ENCODE measurements around the gene WDR55. TPM values are rescaled to one million over a fixed set of nuclear protein-coding genes. Genes with fewer than 3 reads are reported as not detected.
A peak's percentile ranks its signal among the peaks of the same experiment; 100 is the strongest.
"Not testable (repeated sequence)": the region's sequence is repeated elsewhere in the genome, so short reads cannot be mapped to it uniquely, and the experiment has no call there.

WDR55 gene
- total and polyA plus RNA-seq, 7 donors = 13.2 to 35.0 (median 18.0) TPM

GRCh38 chr5:140633501-140633900 is 31.2 kb upstream of the WDR55 start:
- intact Hi-C loops (cut with DNase I) = no loop called here
- 87 to 96% methylated on average over 2 of the region's 2 CpGs for WGBS, 2 donors
- H3K27me3 ChIP-seq = no peaks in the 10 kb centered on the region
- DNase-seq = no peak
- H3K4me1 ChIP-seq = peaks cover 0 to 23% (median 15%) of the 10 kb centered on the region in 4 donors
- TF ChIP-seq POLR2A (IDR thresholded peaks at IDR 0.05) (no peak), EP300 (IDR thresholded peaks at IDR 0.05) (no peak), POLR2AphosphoS5 (IDR thresholded peaks at IDR 0.05) (no peak), CTCF (IDR thresholded peaks at IDR 0.05) (no peak)
- H3K36me3 ChIP-seq = no peaks in the 10 kb centered on the region
- no peaks in the 10 kb centered on the region for H3K9me3 ChIP-seq
- H3K27ac ChIP-seq = peak overlapping the region; percentile 66 to 79 (median 78)
- peak overlapping the region in 3 of 4 donors; percentile 45 to 60 (median 57) for H3K4me3 ChIP-seq

- intact Hi-C loops (cut with DNase I) = no loop called here
- WGBS, 2 donors = 49 to 69% methylated on average over 3 of the region's 3 CpGs
Observed at GRCh38 chr5:140634103-140634502, 30.6 kb upstream of the WDR55 start.

GRCh38 chr5:140635291-140636257 is 29.1 kb upstream of the WDR55 start:
- no peak for TF ChIP-seq CTCF (IDR thresholded peaks at IDR 0.05)
- TF ChIP-seq EP300 (IDR thresholded peaks at IDR 0.05) = no peak
- no peak for TF ChIP-seq POLR2A (IDR thresholded peaks at IDR 0.05)
- no peak for TF ChIP-seq POLR2AphosphoS5 (IDR thresholded peaks at IDR 0.05)
- Histone ChIP-seq H3K36me3 (no peaks in the 10 kb centered on the region), H3K27me3 (no peaks in the 10 kb centered on the region), H3K4me1 (peaks cover 0 to 36% (median 26%) of the 10 kb centered on the region in 4 donors), H3K9me3 (no peaks in the 10 kb centered on the region), H3K27ac (no peak overlapping the region), H3K4me3 (no peak overlapping the region)
- intact Hi-C loops (cut with DNase I) = no loop called here
- 88 to 92% methylated on average over 8 of the region's 8 CpGs for WGBS, 2 donors
- DNase-seq = no peak

More at GRCh38 chr5:140634103-140634502, 30.6 kb upstream of the WDR55 start:
- H3K4me1 ChIP-seq = peaks cover 0 to 27% (median 18%) of the 10 kb centered on the region in 4 donors
- no peak overlapping the region for H3K4me3 ChIP-seq
- H3K27me3 ChIP-seq = no peaks in the 10 kb centered on the region
- peak overlapping the region in 1 of 4 donors; percentile 79 for H3K27ac ChIP-seq
- no peaks in the 10 kb centered on the region for H3K36me3 ChIP-seq
- DNase-seq = no peak
- no peaks in the 10 kb centered on the region for H3K9me3 ChIP-seq
- TF ChIP-seq EP300 (IDR thresholded peaks at IDR 0.05) = no peak
- TF ChIP-seq POLR2A (IDR thresholded peaks at IDR 0.05) = no peak
- no peak for TF ChIP-seq CTCF (IDR thresholded peaks at IDR 0.05)
- TF ChIP-seq POLR2AphosphoS5 (IDR thresholded peaks at IDR 0.05) = no peak

DNA sequence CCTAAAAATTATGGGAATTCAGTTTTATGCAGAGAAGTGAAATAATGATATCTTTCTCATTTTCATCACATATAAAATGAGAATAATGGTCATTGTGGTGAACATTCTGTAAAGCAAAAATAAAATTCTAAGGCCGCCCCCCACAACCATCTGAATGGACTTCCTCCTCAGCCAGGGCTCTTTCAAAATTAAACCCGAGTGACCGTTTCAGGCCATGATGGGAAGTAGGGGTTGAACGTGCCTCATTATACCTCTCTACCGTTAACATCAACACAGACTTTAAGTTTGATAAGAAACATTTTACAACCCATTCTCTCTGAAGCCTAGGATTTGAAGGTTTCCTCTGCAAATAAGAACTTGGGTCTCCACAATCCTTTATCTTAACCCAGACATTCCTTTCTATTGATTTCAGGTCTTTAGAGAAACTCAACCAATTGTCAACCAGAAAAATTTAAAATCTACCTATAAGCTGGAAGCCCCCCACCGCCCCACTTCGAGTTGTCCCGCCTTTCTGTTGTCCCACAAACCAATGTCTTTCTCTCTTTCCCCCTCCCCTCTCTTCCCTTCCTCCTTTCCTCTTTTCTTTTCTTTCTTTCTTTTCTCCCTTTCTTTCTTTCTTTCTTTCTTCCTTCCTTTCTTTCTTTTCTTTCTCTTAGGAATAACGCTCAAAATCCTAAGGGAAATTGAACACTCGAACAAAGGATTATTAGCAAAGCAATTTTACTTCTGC is 27.2 kb upstream of the WDR55 start:
- intact Hi-C loops (cut with DNase I) = loop anchor here (2.0 kb wide), 2 partner anchors 73 to 91 kb away; partner anchors contain the start of genes APBB3, EIF4EBP3 and SLC35A4
- 80 to 89% methylated on average over 10 of the region's 10 CpGs for WGBS, 2 donors
- peaks cover 0 to 26% (median 21%) of the 10 kb centered on the region in 4 donors for H3K4me1 ChIP-seq

DNA sequence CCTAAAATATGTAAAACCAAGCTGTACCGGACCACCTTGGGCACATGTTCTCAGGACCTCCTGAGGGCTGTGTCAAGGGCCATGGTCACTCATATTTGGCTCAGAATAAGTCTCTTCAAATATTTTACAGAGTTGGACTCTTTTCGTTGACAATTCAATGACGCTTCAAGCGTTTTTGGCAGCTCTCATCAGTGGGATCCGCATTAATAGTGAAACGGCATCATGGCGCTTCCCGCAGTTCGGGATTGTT is 25.9 kb upstream of the WDR55 start:
- H3K9me3 ChIP-seq, H3K27me3 ChIP-seq, DNase-seq: not testable (repeated sequence)
- intact Hi-C loops (cut with DNase I) = loop anchor here (2.0 kb wide), 2 partner anchors 74 to 92 kb away; partner anchors contain the start of genes APBB3, EIF4EBP3 and SLC35A4
- H3K4me1 ChIP-seq = peaks cover 0 to 18% (median 12%) of the 10 kb centered on the region in 4 donors
- WGBS, 2 donors = 11 to 19% methylated on average over 9 of the region's 9 CpGs
- H3K4me3 ChIP-seq = peak overlapping the region; percentile 66 to 77 (median 71)
- H3K27ac ChIP-seq = peak overlapping the region; percentile 88 to 91 (median 90)
- peaks cover 0 to 24% (median 5%) of the 10 kb centered on the region in 4 donors for H3K36me3 ChIP-seq

More for the DNA sequence above, 27.2 kb upstream of the WDR55 start:
- DNase-seq = no peak
- H3K9me3 ChIP-seq = no peaks in the 10 kb centered on the region
- no peaks in the 10 kb centered on the region for H3K27me3 ChIP-seq
- H3K27ac ChIP-seq = no peak overlapping the region
- TF ChIP-seq CTCF (IDR thresholded peaks at IDR 0.05) (no peak), POLR2AphosphoS5 (IDR thresholded peaks at IDR 0.05) (no peak), EP300 (IDR thresholded peaks at IDR 0.05) (no peak), POLR2A (IDR thresholded peaks at IDR 0.05) (no peak)
- peaks cover 0 to 11% (median 0%) of the 10 kb centered on the region in 4 donors for H3K36me3 ChIP-seq
- no peak overlapping the region for H3K4me3 ChIP-seq

All from sigmoid colon (tissue), 7 donors.